NCI-H146 (cell line): ENCODE measurements around the gene PRAC2.

ENCODE experiments used
- DNase-seq: peaks from one replicate; lab custom pipeline; 2025; lab: John Stamatoyannopoulos, UW

The PRAC2 gene

DNA sequence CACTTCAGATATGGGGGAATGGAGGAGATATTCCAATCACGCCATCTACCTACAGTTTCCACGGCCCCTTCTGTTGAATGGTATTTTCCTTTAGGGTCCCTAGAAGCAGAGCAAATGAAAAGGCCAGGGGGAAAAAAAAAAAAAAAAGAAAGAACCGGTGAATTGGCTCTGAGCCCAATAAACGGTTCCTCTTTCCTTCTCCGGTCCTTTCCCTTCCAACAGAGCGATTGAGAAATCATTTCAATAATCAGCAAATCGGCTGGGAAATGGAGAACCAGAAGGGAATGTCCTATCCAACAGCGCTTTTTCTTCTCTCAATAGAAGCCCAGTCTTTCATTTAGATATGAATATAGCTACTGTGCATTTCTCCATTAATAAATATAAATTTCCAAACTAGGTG lies 32.4 kb downstream of the PRAC2 start:
- DNase-seq = no peak

DNA sequence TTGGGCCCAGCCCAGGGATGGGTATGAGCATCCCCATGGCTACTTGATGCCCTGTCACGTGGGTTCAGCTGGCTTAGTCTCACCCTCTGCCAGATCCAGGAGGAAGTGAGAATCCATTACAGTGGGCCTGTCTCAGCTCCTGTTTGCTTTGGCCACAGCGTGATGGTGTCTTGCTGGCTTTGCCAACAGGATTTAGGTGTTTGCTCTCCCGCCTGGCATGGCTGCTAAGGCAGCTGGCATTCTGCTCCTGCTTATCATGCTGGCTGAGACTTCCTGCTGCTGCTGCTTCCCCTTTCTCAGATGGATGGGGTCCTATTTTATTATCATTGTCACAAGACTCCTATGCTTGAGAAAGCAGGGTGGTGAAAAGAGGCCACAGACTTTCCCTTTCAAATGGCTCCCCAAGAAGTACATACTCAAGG lies 33.9 kb downstream of the PRAC2 start:
- DNase-seq = no peak

DNA sequence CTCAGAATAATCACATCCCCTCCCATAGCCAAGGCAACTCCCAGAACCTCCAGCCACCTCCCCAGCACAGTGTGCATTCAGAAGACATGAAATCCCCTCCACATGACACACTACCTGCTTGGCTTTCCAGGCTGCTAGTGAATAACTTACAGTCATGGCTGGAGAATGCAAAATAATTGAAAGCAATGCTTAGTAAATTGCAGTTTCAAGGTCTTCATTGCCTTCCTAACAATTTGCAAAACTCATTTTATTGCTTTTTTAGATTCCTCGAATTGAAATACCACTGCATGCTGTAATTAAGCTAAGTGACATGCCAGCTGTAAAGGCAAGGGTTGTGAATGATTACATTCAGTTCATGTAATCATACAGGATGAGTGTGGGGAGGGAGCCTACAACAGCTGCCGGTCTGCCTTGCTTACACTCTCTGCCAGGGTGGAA lies 34.6 kb downstream of the PRAC2 start:
- DNase-seq = no peak

DNA sequence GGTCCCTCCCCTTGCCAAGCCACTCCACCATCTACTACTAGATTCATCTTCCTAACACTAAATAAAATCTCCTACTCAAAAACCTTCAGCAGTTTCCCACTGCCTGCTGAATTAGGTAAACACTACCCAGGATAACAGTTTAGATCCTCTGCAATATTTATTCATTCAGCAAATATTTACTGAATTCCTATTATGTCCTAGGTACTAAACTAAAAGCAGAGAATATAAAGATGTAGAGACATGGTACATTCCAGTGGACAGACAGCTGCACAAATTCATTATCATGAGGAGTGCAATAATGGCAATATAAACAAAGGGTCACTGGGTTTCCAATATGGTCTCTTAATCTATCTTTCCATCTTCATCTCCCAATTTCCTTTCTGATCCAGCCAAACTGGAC lies 36.3 kb downstream of the PRAC2 start:
- DNase-seq = no peak

DNA sequence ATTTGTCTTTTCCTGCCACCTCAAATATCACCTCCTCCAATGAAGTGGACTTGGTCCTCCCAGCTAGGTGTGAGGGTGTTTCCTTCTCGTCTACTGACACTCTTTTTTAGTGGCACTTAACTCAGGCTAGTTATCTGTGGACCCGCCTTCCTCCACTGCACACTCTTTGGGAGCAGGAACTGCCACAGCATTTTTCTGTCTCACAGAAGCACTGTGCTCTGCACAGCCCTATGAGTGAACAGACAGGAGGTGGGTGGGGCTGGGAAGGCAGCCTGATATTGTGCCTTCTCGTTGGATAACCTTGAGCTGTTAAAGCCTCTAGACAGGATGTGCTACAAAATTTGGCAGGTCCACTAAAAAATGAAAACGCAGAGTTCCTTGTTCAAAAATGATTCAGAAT lies 37.4 kb downstream of the PRAC2 start:
- no peak for DNase-seq

DNA sequence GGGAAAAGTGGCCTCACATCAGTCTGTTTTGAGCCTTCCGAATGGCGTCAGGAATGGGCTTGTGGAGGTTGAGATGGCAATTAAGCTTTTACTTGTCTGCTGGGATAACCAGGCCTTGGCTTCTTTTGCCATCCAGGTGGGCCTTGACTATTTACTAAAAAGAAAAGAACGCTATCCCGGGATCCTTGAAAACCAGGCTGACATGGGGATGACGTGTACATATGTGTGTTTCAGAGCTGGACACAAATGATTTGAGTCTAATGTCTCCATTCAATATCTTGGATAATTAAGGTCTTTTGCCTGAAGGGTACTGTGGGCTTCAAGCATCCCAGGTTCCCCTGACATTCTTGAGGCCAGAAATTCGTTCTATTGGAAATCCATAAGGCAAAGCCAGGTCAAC lies 38.1 kb downstream of the PRAC2 start:
- DNase-seq = no peak

DNA sequence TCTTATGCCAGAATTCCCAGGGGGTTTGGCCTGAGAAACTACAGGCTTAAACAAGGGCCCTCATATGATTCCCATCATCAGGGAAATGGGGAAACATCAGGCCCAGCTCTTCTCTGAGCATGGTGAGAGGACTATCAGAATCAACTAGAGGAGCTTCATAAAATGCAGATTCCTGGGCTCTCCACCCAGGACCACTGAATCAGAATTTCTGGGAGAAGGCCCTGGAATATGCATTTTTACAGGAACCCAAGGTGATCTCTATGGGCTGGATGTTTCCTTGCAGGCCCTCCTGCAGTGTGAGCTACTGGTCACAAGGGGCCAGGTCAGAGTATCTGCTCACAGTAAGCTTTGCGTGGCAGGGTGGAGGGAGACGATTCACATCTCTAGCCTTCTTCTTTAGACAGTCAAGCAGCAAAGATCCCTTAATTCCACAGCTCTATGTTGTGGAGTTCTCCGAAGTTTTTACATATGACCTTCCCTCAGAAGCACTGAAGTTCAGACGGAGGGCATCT lies 44.3 kb downstream of the PRAC2 start:
- no peak for DNase-seq

DNA sequence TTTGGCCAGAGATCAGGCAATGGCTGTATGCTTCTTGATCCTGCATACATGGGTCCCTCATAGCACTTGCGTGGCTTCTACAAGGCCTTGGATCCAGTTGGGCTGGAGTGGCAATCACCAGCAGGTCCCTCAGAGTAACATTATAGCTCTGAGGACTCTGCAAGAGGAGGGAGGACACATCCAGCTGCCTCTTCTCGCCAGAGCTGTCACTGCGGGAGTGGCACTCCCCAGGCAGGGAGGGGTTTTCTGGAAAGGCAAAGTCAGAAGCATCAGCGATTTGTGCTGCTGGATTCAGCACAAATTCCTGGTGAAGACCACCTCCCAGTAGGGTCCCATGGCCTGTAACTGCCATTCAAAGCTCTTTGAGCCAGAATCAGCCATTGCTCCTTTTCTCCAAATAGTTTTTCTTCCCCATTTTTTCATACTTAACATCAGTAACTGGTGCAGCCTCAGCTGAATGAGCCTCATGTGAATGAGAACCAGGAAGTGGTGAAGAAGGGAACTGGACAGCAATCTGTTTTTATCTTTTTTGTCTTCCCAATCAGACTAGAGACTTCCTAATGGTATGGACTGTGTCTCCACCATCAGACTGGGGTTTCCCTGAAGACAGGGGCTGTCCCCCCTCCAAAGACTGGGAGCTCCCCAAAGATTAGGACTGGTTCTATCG lies 46.2 kb downstream of the PRAC2 start:
- DNase-seq = no peak

DNA sequence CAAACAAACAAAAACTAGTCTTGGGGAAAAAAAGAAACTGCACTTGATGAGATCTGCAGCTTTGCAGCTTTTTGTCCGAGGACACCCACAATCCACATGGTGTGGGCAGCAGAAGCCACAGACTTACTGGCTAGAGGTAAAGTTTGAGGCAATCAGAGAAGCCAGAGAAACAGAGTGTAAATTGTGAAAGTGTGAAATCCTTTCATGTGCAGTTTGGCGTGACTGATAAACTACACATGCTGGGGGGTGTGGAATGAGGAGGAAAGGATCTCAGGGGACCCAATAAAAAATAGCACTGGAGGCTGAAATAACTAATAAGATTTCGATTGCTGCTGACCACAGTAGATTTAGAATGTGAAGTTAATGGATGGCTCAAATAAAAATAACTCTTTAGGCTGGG lies 48.0 kb downstream of the PRAC2 start:
- no peak for DNase-seq

DNA sequence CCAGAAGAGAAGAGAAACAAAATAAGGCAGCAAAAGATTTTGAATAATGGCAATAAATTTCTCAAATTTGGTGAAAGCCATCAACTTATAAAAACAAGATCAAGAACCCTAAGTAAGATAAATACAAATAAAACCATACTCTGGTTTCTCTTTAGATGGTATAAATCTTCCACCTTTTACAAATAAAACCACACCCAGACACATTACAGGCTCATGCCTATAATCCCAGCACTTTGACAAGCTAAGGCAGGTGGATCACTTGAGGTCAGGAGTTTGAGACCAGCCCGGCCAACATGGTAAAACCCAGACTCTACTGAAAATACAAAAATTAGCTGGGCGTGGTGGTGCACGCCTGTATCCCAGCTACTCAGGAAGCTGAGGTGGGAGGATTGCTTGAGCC lies 50.3 kb downstream of the PRAC2 start:
- DNase-seq = no peak
